HUDEP-2 (cell line): ENCODE results near the gene IREB2.
A peak's percentile ranks its signal among the peaks of the same experiment; 100 is the strongest.
"Not testable (repeated sequence)": the region's sequence is repeated elsewhere in the genome, so short reads cannot be mapped to it uniquely, and the experiment has no call there.

Experiments
- DNase-seq, 76 experiments: peaks; one replicate each; lab custom pipeline; 2025; ENCODE audit not compliant: unreplicated experiment in 76 of 76; lab: John Stamatoyannopoulos, UW

The IREB2 gene

GRCh38 chr15:78431955-78432354 is 6.1 kb upstream of the IREB2 start:
- no peak for DNase-seq

GRCh38 chr15:78432664-78433063 is 5.4 kb upstream of the IREB2 start:
- no peak for DNase-seq

GRCh38 chr15:78434134-78434533 is 3.9 kb upstream of the IREB2 start:
- DNase-seq = no peak

- not testable (repeated sequence) for DNase-seq
Measured at GRCh38 chr15:78434711-78435110, 3.3 kb upstream of the IREB2 start.

GRCh38 chr15:78437107-78437761 is 782 bp upstream of the IREB2 start:
- DNase-seq = peak in 48 of 76 experiments; percentile 4 to 78 (median 55)

GRCh38 chr15:78438619-78439285 is 736 bp downstream of the IREB2 start:
- peak in 18 of 76 experiments; percentile 2 to 50 (median 14) for DNase-seq

GRCh38 chr15:78440375-78441373 is 2.7 kb downstream of the IREB2 start:
- DNase-seq = no peak

GRCh38 chr15:78444255-78444654 is 6.2 kb downstream of the IREB2 start:
- DNase-seq = no peak

GRCh38 chr15:78445875-78446274 is 7.9 kb downstream of the IREB2 start:
- no peak for DNase-seq

- DNase-seq = no peak
Measured at GRCh38 chr15:78446551-78446950, 8.5 kb downstream of the IREB2 start.

GRCh38 chr15:78448441-78449219 is 10.6 kb downstream of the IREB2 start:
- DNase-seq = no peak

GRCh38 chr15:78449220-78449999 is 11.4 kb downstream of the IREB2 start:
- DNase-seq = no peak

GRCh38 chr15:78450285-78450858 is 12.4 kb downstream of the IREB2 start:
- DNase-seq = no peak

GRCh38 chr15:78452485-78452884 is 14.5 kb downstream of the IREB2 start:
- DNase-seq = no peak

GRCh38 chr15:78453447-78453846 is 15.4 kb downstream of the IREB2 start:
- no peak for DNase-seq

- no peak for DNase-seq
Measured at GRCh38 chr15:78454992-78455391, 17.0 kb downstream of the IREB2 start.

- no peak for DNase-seq
Measured at GRCh38 chr15:78455749-78456148, 17.7 kb downstream of the IREB2 start.

- peak in 1 of 76 experiments; percentile 2 for DNase-seq
Measured at GRCh38 chr15:78456426-78456825, 18.4 kb downstream of the IREB2 start.

- DNase-seq = peak in 2 of 76 experiments; percentile 1 to 18
Measured at GRCh38 chr15:78457101-78457500, 19.1 kb downstream of the IREB2 start.
